GM10847 (cell line): ENCODE results near the gene PHETA2.

ENCODE experiments used
- POLR2A ChIP-seq: IDR thresholded peaks from 2 replicates; pipeline ENCODE4 v1.6.1; 2011; ENCODE audit not compliant: insufficient read length; ENCODE audit errors: extremely low read depth

PHETA2 gene

DNA sequence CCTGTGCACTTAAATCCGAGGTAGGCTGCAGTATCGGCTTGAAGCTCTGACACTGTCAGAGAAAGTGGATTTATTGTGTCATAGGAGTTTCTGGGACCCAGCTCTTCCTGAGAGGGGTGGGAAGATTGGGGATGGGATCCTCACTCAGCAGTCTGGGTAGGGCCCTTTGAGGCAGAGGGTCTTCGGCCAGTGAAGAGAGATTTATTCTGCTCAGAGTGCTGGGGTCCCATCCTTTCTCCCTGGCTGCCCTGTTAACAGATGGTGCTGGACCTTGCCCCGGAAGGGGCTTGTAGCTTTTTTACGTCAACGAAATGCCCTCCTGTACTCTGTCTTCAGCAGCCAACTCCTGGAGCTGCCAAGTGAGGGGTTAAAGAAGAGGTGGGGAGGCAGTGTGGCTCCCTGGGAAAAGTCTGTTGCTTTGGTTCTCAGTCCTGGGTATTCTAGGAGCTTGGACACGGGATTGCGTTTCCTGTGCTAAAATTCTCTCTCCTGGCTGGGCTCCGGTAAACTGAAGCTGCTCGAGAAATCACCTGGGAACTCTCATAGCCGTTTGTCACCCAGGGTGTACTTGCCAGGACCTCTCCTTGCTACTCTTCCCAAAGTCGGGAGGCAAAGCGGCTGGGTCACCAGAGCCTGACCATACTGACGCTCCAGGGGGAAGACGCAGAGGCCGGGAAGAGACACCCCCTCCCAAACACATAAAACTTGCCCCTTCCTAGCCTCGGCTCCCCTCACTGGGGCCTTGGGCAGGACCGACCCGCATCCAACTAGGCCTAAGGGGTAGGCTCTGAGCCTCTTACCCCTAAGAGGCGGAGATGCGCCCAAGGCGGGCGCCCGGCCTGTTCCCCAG, 4.6 kb downstream of the PHETA2 start:
- TF ChIP-seq POLR2A, result no peak

- peak; percentile 77 for TF ChIP-seq POLR2A
Measured at GRCh38 chr22:42079319-42080251, 5.5 kb downstream of the PHETA2 start, which contains the start of gene SMDT1. Gene SMDT1, plus strand, starts transcription at chr22:42079700. Its CDS starts 69 bp downstream, at chr22:42079769.

DNA sequence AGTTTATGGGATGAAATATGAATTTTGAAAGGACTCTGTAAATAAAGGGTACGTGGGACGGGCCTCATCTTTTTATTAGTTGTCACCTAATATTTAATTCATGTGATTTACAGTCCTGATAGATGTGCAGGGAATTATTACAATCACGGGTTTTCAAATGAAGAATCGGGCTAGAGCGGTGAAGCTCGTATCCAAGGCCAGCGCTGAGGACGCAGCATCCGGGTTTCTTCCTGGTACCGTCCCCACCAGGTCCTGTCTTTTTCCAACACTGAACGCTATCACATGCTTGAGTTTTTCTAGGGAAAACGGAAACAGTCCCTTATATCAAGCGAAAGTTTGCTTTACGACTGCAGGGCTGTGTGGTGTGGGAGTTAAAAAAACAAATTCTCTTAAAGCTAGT, 6.2 kb downstream of the PHETA2 start:
- TF ChIP-seq POLR2A, result no peak

GRCh38 chr22:42083119-42083518, 9.1 kb downstream of the PHETA2 start:
- no peak for TF ChIP-seq POLR2A

DNA sequence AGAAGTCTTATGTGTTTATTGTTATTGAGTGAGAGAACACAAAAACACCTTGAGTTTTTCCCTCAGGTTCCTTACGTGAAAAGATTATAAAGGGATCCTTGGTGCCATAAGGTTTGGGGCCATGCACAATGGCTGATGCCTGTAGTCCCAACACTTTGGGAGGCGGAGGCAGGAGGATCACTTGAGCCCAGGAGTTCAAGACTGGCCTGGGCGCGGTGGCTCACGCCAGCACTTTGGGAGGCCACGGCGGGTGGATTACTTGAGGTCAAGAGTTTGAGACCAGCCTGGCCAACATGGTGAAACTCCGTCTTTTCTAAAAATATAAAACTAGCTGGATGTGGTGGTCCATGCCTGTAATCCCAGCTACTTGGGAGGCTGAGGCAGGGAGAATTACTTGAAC, 10.8 kb downstream of the PHETA2 start:
- TF ChIP-seq POLR2A, result no peak

DNA sequence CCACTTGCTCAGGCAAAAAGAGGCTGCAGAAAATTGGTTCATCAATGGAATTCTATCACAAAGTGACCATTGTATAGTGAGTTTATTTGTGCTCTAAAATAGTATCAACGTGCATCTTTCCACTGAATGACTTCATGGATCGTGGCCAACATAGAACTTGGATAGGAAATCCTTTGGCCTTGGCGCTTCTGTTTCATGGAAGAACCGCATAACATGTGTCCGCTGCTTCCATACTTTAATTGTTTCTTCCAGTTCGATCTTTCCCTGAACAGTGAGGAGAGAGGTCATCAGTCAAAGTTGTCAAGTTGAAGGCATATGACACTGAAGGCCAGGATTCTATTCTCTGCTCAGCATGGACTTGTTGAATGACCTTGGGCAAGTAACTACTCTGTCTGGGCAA, 12.0 kb downstream of the PHETA2 start:
- no peak for TF ChIP-seq POLR2A

DNA sequence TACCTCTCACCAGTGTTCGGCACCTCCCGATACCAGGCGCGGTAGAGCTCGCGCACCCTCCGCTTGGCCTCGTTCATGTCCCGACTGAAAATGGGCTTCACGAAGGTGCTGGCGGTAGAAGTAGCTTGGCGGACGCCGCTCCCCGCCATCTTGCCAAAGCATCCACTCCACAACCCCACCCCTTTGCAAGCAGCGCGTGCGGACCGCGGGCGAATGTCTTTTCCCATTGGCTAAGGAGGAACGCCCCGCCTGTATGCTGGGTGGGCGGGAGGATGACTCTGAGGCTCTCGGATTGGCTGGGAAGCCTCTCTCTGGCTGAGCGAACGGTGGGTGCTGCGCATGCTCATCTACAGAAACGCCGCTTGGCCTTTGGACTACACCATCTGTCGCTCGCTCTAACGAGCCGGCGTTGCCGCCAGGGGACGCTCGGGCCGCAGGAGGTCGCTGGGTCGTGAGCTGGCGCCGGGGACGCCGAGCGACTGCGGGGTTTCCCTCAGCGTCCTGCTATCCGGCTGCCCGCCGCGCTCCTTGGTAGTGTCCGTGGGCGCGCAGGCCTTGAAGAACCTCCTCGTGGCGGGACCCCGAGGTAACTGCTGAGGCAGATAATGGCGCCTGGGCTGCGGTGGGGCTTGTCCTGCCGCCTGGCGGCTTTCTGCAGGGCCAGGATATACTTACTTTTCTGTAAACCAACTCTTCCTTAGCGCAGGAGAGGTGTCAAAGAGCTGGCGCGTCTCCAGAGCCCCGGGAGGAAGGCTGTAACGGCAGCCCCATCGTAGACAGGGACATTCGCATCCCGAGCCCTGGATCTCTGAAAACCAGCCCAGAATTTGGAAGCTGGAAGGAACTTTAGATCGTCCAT, 16.8 kb downstream of the PHETA2 start, which contains the start of gene NDUFA6:
Gene NDUFA6, minus strand, starts transcription at position 177 of the 859 bp plus-strand sequence. Its CDS starts 28 bp downstream, at position 149.
- TF ChIP-seq POLR2A, result peak; percentile 65

DNA sequence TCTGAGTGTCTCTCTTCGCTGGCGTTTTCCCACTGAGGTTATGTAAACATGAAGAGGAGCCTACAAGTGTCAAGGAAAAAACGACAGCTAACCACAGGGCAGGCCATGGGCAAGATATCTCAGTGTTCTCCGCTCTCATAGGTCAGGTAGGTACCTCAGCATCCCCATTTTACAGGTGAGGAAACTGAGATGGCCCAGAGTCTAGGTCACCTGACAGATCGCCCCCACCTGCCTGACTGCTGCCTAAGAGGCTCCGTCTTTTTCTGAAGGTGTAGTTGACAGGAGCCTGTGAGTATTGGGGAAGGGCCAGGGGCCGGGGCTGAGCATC, 17.4 kb downstream of the PHETA2 start:
- TF ChIP-seq POLR2A, result no peak

DNA sequence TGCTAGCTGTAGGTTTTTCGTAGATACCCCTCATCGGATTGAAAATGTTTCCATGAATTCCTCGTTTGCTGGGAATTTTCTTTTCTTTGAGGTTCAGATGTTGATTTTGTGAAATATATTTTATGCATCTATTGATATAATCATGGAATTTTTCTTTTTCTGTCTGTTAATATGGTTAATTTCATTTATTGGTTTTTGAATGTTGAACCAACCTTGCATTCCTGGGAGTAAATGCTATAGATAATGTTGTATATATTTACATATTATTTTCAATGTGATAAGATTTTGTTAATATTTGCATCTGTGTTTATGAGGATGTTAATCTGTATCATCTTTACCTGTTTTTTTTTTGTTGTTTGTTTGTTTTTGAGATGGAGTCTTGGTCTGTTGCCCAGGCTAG, 27.2 kb downstream of the PHETA2 start:
- no peak for TF ChIP-seq POLR2A

DNA sequence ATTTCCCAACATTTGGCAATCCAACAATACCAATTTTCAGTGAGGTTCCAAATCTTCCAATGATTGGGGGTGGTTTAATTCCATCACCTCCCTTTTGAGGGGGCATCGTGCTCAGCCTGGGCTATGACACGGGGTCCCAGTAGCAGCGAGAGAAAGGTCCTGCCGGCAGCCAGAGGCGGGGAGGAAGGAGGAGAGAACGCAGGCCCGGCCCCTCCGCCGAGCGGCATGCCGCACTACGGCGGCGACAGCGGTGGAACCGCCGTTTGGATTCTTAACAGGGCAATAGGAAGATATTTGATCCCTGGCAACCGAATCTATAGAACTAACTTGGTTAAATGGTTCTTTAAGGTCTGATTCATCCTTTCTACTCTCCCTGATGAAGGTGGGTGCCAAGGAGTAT, 34.8 kb downstream of the PHETA2 start:
- no peak for TF ChIP-seq POLR2A

- TF ChIP-seq POLR2A, result no peak
Measured at GRCh38 chr22:42111798-42112197, 37.8 kb downstream of the PHETA2 start.

DNA sequence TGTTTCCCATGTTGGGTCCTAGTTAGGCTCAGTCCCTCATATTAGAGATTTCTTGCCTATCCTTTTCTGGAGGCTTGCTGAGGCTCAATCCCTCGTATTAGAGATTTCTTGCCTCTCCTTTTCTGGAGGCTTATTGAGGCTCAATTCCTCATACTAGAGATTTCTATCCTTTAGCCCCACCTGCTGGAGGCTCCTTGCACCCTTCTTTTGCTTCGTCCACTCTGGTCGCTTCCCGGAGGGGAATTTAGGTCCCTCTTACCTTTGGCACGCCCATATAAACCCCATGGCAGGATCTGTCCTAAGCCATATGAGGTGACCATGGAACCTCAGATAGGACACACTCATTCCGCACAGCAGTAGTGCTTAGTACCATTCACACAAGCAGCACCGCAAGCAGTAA, 40.7 kb downstream of the PHETA2 start:
- no peak for TF ChIP-seq POLR2A

- TF ChIP-seq POLR2A, result no peak
Measured at GRCh38 chr22:42116848-42117424, 42.9 kb downstream of the PHETA2 start.

DNA sequence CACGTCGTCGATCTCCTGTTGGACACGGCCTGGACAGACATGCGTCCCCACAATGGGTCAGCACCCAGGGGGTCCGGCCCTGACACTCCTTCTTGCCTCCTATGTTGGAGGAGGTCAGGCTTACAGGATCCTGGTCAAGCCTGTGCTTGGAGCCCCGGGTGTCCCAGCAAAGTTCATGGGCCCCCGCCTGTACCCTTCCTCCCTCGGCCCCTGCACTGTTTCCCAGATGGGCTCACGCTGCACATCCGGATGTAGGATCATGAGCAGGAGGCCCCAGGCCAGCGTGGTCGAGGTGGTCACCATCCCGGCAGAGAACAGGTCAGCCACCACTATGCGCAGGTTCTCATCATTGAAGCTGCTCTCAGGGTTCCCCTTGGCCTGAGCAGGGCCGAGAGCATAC, 53.6 kb downstream of the PHETA2 start:
- TF ChIP-seq POLR2A, result no peak
